C4-2B (cell line): ENCODE measurements around the gene RUVBL1.

Experiments
- H3K27ac ChIP-seq: fragments of 450-650 bp; 2 replicates; pipeline ENCODE4 v1.5.1; 2017
- ZFX ChIP-seq: fragments of 450-650 bp; IDR thresholded peaks from 2 replicates; pipeline ENCODE4 v1.6.1; 2017
- TF ChIP-seq, protein P1 (sequence below): fragments of 450-650 bp; conservative IDR thresholded peaks from 2 replicates; pipeline ENCODE4 v1.5.1; 2017; ENCODE audit warnings: mild to moderate bottlenecking

Gene RUVBL1

DNA sequence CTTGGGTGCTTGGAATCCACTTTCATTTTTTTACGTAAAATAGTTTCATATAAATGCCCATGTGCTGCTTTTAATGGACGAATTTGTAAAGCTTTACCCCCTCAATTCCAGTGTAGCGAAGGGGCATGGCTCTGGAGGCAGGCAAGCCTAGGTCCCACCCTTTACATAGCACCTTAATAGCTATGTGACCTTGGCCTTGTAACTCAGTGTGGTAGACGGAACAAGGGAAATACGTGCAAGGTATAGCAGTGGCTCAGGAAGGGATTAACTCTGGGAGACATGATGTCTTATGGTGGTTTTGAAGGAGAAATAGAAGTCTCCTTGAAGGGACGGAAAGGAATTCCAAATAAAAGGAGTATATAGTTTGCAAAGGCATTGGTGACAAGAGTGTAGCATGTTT is 70.0 kb downstream of the RUVBL1 start:
- peak overlapping the region; percentile 100; the same call in 1 of the 2 replicates for H3K27ac ChIP-seq
- no peak for TF ChIP-seq ZFX
- TF ChIP-seq, protein P1, sequence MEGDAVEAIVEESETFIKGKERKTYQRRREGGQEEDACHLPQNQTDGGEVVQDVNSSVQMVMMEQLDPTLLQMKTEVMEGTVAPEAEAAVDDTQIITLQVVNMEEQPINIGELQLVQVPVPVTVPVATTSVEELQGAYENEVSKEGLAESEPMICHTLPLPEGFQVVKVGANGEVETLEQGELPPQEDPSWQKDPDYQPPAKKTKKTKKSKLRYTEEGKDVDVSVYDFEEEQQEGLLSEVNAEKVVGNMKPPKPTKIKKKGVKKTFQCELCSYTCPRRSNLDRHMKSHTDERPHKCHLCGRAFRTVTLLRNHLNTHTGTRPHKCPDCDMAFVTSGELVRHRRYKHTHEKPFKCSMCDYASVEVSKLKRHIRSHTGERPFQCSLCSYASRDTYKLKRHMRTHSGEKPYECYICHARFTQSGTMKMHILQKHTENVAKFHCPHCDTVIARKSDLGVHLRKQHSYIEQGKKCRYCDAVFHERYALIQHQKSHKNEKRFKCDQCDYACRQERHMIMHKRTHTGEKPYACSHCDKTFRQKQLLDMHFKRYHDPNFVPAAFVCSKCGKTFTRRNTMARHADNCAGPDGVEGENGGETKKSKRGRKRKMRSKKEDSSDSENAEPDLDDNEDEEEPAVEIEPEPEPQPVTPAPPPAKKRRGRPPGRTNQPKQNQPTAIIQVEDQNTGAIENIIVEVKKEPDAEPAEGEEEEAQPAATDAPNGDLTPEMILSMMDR: no peak

DNA sequence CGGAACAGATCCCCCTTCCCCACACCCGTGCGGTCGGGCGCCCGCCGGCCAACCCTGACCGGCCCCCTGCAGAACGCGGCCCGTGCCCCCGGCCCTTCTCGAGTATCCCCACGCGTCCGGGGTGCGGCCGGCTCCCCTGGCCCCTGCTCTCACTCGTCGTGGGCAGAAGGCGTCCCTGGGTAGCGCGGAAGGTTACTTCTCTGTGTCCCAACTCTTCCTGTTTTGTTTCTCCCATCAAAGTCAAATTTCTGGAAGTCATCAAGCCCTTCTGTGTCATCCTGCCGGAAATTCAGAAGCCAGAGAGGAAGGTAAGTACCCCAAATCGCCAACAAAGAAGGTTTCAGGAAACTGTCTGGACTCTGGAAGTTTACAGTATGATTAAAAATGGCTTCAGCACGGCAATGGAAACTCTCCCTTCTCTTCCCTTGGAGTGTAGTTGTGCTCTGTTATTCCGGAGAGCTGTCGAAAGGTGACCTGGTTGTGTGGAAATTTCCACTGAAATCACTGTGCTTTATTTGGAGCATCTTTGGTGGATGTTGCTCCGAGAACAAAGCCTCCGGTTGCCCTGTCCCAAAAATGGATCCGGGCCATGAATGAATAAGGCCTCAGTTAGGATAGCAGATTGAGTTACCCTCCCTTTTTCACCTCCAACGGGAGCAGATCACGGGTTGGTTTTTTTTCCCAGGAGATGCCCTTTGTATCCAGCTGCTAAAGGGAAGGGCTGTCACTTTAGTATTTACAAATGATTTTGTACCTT is 70.8 kb downstream of the RUVBL1 start:
- H3K27ac ChIP-seq: peak overlapping the region; percentile 100
- no peak; the same call in none of the 2 replicates for TF ChIP-seq ZFX
- TF ChIP-seq, protein P1: no peak

DNA sequence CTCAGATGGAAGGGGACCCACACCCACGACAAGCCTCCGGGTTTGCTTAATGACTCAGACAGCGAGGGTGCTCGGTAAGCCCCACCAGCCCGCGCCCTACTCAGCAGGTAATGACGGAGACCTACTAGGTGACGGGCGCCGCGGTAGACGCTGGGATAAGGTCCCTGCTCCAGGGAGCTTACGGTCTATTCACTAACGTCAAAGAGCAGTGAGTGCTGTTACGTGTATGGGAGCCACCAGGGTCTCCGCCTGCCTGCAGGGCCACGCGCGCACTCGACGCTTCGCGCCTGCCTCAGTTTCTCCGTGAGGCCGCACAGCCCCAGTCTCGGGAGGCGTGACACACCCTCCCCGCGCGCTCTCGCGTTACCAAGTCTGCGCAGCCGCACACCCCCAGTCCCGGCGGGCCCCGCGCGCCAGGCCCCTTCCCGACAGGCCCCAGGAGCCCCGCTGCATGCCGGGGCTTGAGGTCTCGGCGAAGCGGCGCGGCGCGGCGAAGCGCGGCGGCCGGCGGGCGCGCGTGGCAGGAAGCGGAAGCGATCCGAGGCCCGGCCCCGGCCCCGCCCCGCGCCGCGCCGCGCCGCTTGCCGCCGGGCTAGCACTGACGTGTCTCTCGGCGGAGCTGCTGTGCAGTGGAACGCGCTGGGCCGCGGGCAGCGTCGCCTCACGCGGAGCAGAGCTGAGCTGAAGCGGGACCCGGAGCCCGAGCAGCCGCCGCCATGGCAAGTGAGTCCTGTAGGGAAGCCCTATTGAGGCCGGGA is 71.6 kb downstream of the RUVBL1 start, which contains the start of gene SEC61A1:
SEC61A1 (plus strand) TSS at position 601 of the 758 bp plus-strand sequence; CDS start at position 717, 116 bp downstream.
- peak within 1 kb of the TSS; percentile 100 for H3K27ac ChIP-seq
- peak; percentile 52; the same call in 1 of the 2 replicates for TF ChIP-seq ZFX
- TF ChIP-seq, protein P1: no peak

DNA sequence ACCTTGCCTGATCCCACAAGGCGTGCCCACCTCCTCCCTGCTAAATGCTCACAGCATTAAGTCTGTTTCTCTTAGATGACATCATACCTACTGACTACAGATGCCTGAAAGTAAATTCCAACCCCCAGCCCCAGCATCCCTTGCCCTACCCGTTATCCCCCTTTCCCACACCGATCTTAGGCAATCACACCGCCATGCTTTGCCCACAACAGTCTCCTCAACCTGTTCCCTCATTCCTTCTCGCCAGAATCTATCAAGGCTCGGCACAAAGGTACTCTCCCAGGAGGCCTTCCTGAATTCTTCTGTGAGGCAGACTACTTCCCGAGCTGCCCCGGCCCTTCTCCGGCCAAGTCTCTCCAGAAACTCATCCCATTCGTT is 72.2 kb downstream of the RUVBL1 start:
- peak overlapping the region; percentile 100 for H3K27ac ChIP-seq
- TF ChIP-seq, protein P1: no peak
- no peak for TF ChIP-seq ZFX

DNA sequence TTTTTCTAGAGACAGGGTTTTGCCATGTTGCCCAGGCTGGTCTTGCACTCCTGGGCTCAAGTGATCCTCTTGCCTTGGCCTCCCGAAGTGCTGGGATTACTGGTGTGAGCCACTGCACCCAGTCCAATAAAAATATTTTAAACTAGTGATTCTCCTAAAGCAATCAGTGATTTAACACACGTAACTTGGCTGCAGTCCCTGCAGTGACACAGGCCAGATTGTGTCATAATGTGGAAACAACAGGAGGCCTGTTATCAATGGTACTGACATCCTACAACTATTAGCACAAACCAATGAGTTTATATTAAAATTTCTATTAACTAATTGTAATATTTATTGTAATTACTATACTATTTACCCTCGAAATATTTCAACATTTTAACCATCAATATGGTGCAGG is 73.0 kb downstream of the RUVBL1 start:
- TF ChIP-seq ZFX: no peak
- TF ChIP-seq, protein P1: no peak
- H3K27ac ChIP-seq: no peak overlapping the region

DNA sequence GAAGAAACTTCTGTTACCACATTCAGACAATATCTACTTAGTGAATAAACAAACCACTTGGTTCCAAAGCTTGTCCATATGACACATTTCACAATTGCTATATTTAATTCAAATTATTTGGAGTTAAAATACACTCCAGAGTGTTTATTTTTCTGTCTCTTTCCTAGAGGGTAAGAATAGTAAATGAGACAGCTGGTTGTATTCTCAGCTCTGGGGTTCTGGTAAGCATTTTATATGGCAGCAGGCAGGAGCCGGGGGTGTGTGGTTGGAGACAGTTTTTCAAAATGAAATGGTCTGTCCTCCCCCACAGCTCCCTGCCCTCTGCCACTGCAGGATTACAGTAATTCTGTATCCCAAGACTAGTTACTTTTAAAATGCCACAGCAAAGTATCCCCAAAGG is 82.3 kb downstream of the RUVBL1 start:
- H3K27ac ChIP-seq: no peak overlapping the region
- TF ChIP-seq, protein P1: no peak
- TF ChIP-seq ZFX: no peak

DNA sequence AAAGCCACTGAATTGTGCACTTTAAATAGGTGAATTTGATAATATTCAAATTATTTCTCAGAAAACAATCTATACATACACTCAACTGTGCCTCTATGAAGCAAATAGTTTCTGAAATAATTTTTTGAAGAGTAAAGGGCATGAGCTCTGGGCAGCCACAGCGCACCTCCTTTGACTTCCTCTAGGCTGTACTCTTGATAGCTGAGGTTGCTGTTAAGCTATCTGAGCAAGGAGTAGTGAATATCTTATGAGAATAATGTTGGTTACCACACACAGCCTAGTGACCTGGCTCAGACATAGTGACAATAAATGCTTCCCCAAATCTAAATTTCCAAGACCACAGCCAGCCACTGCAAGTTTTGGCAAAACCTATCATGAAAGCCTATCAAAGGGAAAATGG is 83.0 kb downstream of the RUVBL1 start:
- no peak overlapping the region for H3K27ac ChIP-seq
- no peak for TF ChIP-seq ZFX
- TF ChIP-seq, protein P1: no peak
